Stimulated activated CD8-positive, alpha-beta memory T cell treated with anti-CD3 and anti-CD28 coated beads, Interleukin-15, amount 100 ng/mL, for 48 hours (primary cell): ENCODE data around the gene ADAMTS16.
"Not testable (repeated sequence)": the region's sequence is repeated elsewhere in the genome, so short reads cannot be mapped to it uniquely, and the experiment has no call there.

Experiments used
- DNase-seq, 2 donors: peaks; one replicate each; pipeline ENCODE4 v3.0.0-alpha.2; 2020; ENCODE audit warnings: low read depth in 2 of 2

Gene ADAMTS16, protein sequence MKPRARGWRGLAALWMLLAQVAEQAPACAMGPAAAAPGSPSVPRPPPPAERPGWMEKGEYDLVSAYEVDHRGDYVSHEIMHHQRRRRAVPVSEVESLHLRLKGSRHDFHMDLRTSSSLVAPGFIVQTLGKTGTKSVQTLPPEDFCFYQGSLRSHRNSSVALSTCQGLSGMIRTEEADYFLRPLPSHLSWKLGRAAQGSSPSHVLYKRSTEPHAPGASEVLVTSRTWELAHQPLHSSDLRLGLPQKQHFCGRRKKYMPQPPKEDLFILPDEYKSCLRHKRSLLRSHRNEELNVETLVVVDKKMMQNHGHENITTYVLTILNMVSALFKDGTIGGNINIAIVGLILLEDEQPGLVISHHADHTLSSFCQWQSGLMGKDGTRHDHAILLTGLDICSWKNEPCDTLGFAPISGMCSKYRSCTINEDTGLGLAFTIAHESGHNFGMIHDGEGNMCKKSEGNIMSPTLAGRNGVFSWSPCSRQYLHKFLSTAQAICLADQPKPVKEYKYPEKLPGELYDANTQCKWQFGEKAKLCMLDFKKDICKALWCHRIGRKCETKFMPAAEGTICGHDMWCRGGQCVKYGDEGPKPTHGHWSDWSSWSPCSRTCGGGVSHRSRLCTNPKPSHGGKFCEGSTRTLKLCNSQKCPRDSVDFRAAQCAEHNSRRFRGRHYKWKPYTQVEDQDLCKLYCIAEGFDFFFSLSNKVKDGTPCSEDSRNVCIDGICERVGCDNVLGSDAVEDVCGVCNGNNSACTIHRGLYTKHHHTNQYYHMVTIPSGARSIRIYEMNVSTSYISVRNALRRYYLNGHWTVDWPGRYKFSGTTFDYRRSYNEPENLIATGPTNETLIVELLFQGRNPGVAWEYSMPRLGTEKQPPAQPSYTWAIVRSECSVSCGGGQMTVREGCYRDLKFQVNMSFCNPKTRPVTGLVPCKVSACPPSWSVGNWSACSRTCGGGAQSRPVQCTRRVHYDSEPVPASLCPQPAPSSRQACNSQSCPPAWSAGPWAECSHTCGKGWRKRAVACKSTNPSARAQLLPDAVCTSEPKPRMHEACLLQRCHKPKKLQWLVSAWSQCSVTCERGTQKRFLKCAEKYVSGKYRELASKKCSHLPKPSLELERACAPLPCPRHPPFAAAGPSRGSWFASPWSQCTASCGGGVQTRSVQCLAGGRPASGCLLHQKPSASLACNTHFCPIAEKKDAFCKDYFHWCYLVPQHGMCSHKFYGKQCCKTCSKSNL

DNA sequence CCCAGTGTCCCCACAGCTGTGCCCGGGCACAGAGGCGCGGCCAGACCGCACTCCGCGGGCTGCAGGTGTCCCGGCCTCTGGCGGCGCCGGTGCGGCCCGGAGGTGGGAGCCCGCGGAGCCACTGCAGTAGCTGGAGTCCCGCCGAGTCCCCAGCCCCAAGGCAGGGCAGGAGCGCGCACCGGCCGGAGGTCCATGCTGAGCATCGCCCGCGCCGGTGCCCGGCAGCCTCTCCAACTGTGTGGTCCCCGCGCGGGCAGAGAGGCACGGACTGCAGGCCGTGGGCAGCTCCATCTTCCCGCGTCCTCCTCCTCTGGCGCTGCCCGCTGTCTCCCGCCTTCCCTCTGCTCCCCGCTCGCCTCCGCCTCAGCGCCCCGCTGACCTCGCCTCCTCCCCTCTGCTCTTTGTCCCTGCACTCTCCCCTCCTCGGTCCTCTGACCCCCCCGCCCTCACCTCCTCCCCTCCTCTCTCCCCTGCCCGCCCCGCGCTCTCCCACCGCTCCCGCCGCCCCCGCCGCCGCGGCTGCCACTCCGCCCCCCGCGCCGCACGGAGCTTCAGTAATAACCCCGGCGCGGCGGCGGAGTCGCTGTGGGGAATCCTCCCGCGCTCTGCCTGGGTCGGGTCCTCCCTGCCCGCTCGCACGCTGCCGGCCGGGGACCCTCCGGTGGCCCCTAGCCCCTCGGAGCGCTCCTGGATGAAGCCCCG is at the start of gene ADAMTS16:
Gene ADAMTS16, plus strand, starts transcription at position 554 of the 702 bp plus-strand sequence. Its CDS starts 138 bp downstream, at position 692.
- DNase-seq, result no peak

DNA sequence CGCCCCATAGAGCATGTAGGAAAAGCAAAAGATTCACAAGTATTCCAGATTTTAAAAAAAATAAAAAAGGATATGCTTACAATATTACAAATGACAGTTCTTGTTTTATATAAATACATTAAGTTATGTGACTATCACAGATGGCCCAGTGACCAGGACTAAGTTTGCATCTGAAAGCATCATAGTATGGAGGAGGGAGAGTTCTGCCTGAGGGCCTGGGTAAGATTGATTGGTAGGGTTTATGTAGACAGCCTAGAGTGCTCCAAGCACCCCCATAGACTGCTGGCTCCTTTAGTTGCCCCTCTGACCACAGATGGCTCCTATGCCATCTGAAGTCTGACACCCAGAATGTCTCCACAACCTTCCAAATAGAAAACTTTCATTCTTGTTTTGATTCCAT is 48.0 kb upstream of the ADAMTS16 start:
- no peak for DNase-seq

DNA sequence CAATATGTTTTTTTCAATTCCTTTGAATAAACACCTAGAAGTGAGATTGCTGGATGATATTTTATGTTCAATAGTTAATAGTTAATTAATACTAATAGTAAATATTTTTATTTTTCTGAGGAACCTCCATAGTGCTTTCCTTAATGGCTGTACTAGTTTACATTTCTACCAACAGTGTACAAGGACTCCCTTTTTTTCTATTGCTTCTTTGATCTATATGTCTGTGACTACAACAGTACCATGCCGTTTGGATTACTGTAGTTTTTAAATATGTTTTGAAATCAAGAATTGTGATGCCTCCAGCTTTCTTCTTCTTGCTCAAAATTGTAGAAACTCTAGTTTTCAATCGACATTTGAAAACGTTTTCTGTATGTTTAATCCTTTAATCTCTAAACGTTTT is 39.5 kb upstream of the ADAMTS16 start:
- no peak for DNase-seq

DNA sequence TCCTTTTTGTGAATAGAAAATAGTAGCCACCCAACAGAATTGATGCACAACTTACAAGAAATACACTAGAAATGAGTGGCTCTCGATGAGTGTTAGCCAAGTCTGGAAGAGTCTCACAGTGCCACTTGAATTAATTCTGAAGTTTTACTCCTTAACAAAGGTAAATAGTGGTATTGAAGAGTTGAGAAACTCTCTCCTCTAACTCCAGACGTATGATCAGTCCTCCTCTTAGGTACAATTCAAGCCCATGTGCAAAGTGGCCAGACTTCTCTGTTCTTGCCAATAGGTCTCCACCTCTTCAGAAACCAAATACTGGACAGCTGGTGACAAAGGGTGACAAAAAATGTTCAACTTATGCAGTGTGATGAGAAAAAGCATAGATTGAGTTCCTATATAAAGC is 38.5 kb upstream of the ADAMTS16 start:
- no peak for DNase-seq

DNA sequence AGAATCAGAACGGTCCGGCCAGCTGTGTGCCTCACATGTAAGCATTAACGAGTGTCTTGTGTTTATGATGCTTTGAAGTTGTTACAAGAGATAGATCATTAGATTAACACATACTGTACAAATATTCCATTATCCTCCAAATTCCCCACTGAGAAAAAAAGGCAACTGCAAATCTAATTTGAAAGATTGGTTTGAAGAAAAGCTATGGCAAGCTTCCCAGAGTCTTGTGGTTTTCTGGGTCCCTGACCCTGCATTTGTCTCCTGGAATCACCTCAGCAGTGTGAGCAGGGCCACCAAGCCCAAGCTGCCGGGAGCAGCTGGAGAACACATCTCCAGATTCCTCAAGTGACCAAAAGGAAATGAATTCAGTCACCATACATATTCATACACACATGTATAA is 36.9 kb upstream of the ADAMTS16 start:
- no peak for DNase-seq

DNA sequence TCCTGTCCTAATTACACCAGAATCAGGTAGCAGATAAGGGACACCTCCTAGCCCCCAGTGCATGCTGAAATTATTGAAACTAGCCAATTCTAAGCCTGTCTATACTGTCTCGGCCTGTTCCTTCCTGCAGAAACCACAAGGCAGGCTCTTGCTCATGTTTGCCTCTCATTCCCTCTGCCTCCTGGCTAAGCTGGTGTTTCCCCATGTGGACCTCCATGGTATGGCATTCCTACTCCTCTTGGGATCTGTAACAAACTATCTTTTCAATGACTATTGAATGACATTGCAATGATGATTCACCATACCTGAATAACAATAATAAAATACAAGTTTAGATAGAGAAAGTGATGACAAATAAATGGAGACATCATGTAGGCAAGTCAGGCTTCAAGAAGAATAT is 35.6 kb upstream of the ADAMTS16 start:
- no peak for DNase-seq

DNA sequence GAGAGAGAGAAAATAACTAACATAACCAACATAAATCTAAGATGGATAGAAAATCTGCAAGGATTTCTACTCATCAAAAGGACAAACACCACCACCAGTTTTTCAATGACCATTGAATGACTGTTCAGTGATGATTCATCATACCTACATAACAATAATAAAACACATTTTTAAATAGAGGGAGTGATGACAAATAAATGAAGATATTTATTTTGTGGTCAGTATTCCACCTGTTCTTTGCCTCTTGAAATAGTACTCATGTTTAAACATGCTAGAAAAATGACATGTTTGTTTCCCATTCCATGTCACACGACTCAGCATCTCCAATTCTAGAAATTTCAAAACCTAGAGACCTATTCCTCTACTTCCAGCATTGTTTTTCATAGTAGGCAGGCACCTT is 34.6 kb upstream of the ADAMTS16 start:
- DNase-seq, result no peak

DNA sequence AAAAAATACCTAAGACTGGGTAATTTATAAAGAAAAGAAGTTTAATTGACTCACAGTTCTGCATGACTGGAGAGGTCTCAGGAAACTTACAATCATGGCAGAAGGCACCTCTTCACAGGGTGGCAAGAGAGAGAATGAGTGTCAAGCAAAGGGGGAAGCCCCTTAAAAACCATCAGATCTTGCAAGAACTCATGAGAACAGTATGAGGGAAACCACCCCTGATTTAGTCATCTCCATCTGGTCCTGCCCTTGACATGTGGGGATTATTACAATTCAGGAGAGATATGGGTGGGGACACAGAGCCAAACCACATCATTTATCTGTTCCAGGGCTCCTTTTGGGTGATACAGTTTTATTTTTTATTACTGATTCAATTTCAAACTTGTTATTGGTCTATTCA is 23.2 kb upstream of the ADAMTS16 start:
- no peak for DNase-seq

DNA sequence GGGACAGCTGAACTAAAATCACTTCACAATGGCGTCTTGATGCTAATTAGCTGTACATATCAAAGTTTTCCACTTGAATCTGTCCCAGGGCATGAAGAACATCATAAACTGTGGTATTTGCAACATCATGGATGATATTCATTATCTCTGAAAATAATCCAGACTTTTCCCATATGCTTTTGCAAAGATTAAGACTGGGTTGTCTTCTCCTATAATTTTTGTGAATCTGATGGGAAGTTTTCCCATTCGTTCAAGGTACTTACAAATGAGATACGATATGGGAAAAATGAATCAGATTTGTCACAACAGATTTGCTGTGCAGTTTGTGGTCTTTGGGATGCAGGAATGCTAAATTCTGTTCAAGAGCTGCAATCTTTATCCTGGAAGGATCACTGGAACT is 17.4 kb upstream of the ADAMTS16 start:
- no peak for DNase-seq

DNA sequence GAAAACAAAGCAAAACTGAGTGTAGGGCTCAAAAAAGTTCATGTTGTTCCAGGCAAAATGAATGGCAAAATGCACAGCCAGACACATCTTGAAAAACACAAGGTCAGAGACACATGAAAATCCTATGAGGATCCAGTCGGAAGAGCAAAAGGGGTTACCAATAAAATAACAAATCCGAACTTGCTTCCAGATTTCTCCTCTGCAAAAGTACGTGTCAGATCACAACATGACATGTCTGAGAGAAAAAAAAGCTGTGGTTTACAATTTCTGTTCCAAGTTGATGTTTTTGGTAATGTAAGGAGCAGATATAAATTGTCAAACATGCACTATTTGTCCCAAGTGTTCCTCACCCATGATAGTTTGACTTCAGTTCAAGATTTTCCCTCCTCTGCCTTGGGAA is 15.9 kb upstream of the ADAMTS16 start:
- DNase-seq, result no peak

DNA sequence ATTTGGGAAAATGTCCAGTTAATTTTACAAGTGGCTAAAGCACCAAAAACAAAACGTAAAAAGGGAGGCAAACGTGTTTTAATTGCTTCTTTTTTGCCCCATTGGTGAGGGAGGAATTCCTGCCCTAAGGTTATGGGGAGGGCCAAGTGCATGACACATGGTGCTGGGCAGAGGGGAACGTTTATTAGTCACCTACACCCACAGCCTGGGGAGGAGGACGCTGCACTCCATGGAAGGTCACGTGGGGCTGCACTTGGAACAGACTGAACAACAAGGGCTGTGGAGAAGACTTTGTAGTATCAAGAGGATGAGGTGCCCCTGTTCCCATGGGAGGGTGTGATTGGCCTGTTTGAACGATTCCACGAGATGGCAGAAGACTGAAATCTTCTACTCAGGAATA is 13.7 kb upstream of the ADAMTS16 start:
- DNase-seq, result no peak

DNA sequence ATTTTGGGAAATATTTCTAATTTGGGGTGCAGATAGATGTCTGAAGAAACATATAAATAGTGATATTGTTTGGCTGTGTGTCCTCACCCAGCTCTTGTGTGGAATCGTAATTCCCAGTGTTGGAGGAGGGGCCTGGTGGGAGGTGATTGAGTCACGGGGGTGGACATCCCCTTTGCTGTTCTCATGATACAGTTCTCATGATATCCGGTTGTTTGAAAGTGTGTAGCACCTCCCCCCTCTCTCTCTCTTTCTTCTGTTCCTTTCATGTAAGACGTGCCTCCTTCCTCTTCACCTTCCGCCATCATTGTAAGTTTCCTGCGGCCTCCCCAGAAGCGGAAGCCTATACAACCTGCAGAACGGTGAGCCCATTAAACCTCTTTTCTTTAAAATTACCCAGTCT is 11.4 kb upstream of the ADAMTS16 start:
- DNase-seq, result no peak

DNA sequence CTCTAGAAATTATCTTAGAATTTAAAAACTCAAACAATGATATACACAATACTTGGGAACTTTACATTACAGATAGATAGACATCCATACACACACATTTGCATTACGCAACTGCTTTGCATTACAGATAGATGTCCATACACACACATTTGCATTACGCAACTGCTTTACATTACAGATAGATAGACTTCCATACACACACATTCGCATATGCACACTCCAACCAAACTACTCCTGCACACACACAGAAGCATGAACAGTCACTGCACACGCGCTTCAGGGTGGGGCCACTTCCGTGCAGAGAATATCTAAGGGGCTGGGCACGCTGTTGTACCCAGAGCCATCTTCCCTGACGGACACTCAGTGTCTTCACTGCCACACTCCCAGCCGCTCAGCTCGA is 7.9 kb upstream of the ADAMTS16 start:
- DNase-seq, result no peak

DNA sequence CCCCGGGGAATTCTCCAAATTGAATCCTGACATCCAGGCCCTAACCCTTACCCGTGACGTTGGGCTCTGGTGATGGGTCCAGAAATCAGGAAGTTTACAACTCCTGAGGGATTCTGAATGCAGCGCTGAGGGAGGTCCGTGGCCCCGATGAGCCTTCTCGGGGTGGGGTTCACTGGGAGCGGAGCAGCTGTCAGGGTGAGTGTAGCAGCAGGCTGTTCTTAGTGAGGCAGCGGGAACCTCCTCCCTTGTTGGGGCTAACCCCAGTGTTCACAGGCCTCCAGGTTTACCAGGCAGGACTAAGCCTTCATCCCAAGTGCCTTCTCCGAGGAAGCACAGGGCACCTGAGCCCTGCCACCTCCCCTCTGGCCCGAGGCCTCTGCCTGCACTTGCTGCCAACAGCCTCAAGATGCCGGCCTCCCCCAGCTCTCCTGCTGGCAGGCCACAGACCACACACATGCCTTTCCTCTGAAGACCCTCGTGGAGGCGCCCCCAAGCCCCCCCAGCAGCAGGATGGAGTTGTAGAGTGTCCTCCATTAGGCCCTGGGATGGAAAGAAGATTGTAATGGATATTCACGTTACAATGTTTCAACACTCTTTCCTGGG is 7.3 kb upstream of the ADAMTS16 start:
- DNase-seq, result no peak

DNA sequence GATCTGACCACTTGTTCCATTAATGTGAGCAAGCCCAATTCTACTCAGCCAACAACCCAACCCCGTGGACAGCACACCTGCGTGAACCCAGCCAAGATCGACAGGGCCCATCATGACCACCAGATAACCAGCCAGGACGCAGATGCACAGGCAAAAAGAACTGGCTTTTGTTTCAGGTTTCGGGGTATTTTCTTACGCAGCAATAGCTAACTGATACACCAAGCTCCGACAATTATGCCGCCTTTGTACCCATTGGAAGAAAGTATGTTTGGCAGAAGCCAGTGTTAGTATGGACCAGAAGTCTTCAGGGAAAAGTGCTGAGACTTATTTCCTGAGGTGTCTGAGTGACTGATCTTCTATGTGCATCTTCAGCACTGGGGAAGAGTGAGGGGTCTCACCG is 6.0 kb upstream of the ADAMTS16 start:
- DNase-seq, result no peak

DNA sequence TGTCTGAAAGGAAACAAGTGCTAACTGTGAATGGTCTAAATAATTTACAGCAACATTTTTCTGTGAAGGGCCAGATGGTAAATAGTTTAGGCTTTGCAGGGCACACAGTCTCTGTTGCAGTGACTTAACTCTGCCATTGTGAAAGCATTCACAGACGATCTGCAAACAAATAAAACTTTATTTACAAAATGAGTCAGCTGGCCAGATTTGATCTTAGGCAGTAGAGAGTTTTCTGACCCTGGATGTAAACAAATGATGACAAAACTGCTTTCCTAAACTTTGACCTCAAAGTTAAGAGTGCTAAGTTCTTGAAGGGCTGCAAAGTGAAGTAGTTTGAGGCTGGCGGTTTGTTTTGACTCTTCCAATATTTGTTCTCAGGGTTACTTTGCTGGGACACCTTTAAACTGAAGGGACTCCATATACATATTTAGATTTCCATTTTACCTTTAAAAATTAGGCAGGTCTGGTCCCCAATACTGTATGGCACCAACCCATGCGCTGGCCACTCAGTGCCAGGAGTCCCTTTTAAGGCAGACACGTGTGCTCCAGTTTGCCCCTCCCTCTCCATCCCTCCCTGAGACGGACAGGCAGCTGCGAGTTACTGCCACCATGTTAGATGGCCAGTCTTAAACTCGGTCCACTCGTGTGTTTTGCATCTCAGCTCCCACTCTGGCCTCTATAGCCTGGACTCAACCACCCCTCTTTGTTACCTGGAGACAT is 4.0 kb upstream of the ADAMTS16 start:
- no peak for DNase-seq

DNA sequence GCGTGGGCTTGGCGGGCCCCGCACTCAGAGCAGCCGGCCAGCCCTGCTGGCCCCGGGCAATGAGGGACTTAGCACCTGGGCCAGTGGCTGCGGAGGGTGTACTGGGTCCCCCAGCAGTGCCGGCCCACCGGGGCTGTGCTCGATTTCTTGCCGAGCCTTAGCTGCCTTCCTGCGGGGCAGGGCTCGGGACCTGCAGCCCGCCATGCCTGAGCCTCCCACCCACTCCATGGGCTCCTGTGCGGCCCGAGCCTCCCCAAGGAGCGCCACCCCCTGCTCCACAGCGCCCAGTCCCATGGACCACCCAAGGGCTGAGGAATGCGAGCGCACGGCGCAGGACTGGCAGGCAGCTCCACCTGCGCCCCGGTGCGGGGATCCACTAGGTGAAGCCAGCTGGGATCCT is 2.3 kb upstream of the ADAMTS16 start:
- DNase-seq, result not testable (repeated sequence)

DNA sequence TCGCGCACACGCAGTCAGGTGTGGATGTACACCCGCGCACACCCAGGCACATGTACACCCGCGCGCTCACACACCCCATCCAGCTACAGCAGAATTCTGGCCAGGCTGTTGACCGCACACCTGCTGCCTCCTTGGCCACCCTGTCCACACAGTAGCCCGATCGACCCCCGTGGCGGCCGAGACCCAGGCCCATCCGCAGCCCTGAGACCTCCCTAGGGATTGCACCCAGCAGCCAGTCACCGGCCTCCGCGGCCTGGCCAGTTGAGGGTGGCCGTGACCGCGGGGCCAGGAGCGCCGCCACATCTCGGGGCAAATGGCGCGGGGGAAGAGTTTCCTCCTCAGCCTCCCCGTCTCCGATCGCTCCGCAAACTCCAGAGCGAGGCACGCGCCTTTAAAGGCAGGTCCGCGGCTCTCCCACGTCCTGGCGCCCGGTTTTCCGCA is 774 bp upstream of the ADAMTS16 start:
- DNase-seq, result no peak

DNA sequence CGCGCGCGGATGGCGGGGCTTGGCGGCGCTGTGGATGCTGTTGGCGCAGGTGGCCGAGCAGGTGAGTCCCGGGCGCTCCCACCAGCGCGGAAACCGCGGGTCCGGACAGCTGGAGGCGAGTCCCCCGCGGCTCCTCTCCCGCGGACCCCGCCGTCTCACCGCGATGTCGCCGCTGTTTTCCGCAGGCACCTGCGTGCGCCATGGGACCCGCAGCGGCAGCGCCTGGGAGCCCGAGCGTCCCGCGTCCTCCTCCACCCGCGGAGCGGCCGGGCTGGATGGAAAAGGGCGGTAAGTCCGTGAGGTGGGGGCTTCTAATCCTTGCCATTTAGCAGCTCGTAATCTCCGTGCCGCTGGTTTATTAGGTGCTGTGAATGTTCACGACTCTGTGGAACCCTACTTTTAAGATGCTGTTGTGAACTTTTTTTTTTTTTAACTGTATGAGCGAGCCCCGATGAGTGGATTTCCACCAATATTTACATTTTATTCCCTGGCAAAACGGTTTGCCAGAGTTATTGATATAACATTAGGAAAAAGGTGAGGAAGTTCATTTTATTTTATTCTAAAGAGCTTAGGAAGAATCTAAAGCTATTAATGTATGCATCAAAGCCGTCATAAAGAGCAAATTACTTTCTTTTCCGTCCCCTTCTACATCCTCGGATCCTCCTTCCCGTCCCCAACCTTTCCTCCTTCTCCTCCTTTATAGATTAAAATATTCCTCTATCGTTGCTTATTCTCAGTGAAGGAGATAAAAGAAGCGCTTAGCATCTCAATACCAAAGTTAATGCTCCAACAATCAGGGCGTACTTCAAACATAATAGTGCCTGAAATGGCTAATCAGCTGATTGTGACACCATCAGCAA is 579 bp downstream of the ADAMTS16 start:
- no peak for DNase-seq

DNA sequence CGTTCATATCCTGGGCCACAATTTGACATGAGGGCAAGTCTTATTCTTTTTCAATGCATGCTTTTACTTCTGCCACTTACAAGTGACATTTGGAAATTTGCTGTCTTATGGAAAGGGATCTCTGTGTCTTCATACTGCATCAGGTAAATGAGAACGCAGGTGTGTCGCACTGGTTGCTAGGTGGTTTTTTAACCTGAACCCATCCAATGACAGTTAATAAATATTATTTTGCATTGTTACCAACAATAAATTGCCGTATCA is 1.1 kb downstream of the ADAMTS16 start:
- no peak for DNase-seq
